Liver (tissue), 9 donors: Measurements from ENCODE around the gene GPR68. TPM values are rescaled to one million over a fixed set of nuclear protein-coding genes. Genes with fewer than 3 reads are reported as not detected.

ENCODE experiments used
- DNase-seq: peaks from one replicate; pipeline ENCODE4 v3.0.0-alpha.2; 2017; ENCODE audit warnings: low spot score
- H3K27ac ChIP-seq, 2 donors: one replicate each; pipeline ENCODE4 v1.7.0; 2013; ENCODE audit warnings: inconsistent platforms in 2 of 2, low read length in 2 of 2, control low read depth in 1 of 2, low read depth in 1 of 2, mild to moderate bottlenecking in 1 of 2
- H3K27me3 ChIP-seq, 4 donors: one replicate each; pipeline versions ENCODE4 v1.6.1 to v1.7.0; 2013; ENCODE audit warnings: low read length in 3 of 4, inconsistent platforms in 1 of 4, mild to moderate bottlenecking in 1 of 4, moderate library complexity in 1 of 4; ENCODE audit not compliant: control insufficient read depth in 4 of 4, insufficient read depth in 4 of 4
- H3K36me3 ChIP-seq, 4 donors: one replicate each; pipeline versions ENCODE4 v1.6.1 to v1.7.0; 2013; ENCODE audit warnings: low read length in 3 of 4, mild to moderate bottlenecking in 3 of 4, low read depth in 1 of 4, moderate library complexity in 1 of 4; ENCODE audit not compliant: control insufficient read depth in 4 of 4, insufficient read depth in 3 of 4
- H3K4me1 ChIP-seq, 4 donors: one replicate each; pipeline versions ENCODE4 v1.6.1 to v1.7.0; 2013; ENCODE audit warnings: low read length in 3 of 4, mild to moderate bottlenecking in 3 of 4, moderate library complexity in 1 of 4; ENCODE audit not compliant: control insufficient read depth in 4 of 4, insufficient read depth in 4 of 4
- H3K4me3 ChIP-seq, 3 donors: one replicate each; pipeline versions ENCODE4 v1.6.1 to v1.7.0; 2013; ENCODE audit warnings: low read length in 3 of 3, control low read depth in 1 of 3, low read depth in 1 of 3, mild to moderate bottlenecking in 1 of 3
- H3K9ac ChIP-seq, 2 donors: one replicate each; pipeline ENCODE4 v1.7.0; 2013; ENCODE audit warnings: low read length in 2 of 2, mild to moderate bottlenecking in 2 of 2, moderate library complexity in 2 of 2, control low read depth in 1 of 2, low read depth in 1 of 2
- H3K9me3 ChIP-seq, 4 donors: one replicate each; pipeline versions ENCODE4 v1.6.1 to v1.7.0; 2013; ENCODE audit warnings: low read length in 3 of 4; ENCODE audit not compliant: control insufficient read depth in 4 of 4
- CTCF ChIP-seq: fragments of 150-350 bp; IDR thresholded peaks from 2 replicates; pipeline ENCODE4 v1.5.1; 2017; ENCODE audit warnings: improper control_type of control experiment, low read depth, low read length; ENCODE audit not compliant: missing input control
- FOXA1 ChIP-seq: IDR thresholded peaks from 2 replicates; pipeline ENCODE4 v1.6.1; 2016; ENCODE audit warnings: antibody characterized with exemption
- FOXA2 ChIP-seq: IDR thresholded peaks from 2 replicates; pipeline ENCODE4 v1.6.1; 2016; ENCODE audit warnings: antibody characterized with exemption
- GABPA ChIP-seq, 2 donors: IDR thresholded peaks in 1 of 2; conservative IDR thresholded peaks in 1 of 2; 2 replicates each; pipeline ENCODE4 v1.6.1; 2016; ENCODE audit warnings: antibody characterized with exemption in 2 of 2, mild to moderate bottlenecking in 1 of 2, moderate library complexity in 1 of 2
- HNF4G ChIP-seq: IDR thresholded peaks from 2 replicates; pipeline ENCODE4 v1.6.1; 2016; ENCODE audit warnings: antibody characterized with exemption
- JUND ChIP-seq, 2 donors: IDR thresholded peaks; 2 replicates each; pipeline ENCODE4 v1.6.1; 2016; ENCODE audit warnings: antibody characterized with exemption in 2 of 2
- NR2F2 ChIP-seq: IDR thresholded peaks from 2 replicates; pipeline ENCODE4 v1.6.1; 2016; ENCODE audit warnings: antibody characterized with exemption
- RAD21 ChIP-seq, 2 donors: IDR thresholded peaks; 2 replicates each; pipeline ENCODE4 v1.6.1; 2016; ENCODE audit warnings: antibody characterized with exemption in 2 of 2, mild to moderate bottlenecking in 2 of 2
- RXRA ChIP-seq, 2 donors: IDR thresholded peaks; 2 replicates each; pipeline ENCODE4 v1.6.1; 2017 to 2018; ENCODE audit warnings: antibody characterized with exemption in 2 of 2, mild to moderate bottlenecking in 1 of 2
- TAF1 ChIP-seq: conservative IDR thresholded peaks from 2 replicates; pipeline ENCODE4 v1.6.1; 2016; ENCODE audit warnings: antibody characterized with exemption, mild to moderate bottlenecking
- YY1 ChIP-seq: IDR thresholded peaks from 2 replicates; pipeline ENCODE4 v1.6.1; 2016; ENCODE audit warnings: antibody characterized with exemption, mild to moderate bottlenecking
- WGBS: extraction: QIAGEN DNeasy Blood & Tissue Kit; methylation state at CpG from one replicate; pipeline ENCODE4 v1.1.7; 2013; 5-methylcytosine and 5-hydroxymethylcytosine counted together
- polyA plus RNA-seq, 2 donors: library from polyadenylated mRNA; stranded (reverse) in 1 of 2; unstranded in 1 of 2; fragments of 200-250 nt in 1 of 2; fragments of >200 nt in 1 of 2; fragmentation: Nextera tagmentation in 1 of 2; extraction: Ambion mirVana in 1 of 2; gene quantifications; one replicate each; pipeline versions ENCODE4 v1.2.1 to v1.2.3, GENCODE V29; 2013 to 2015
- total RNA-seq, 2 donors: library from RNA; depleted of rRNA; stranded (reverse); fragments of >200 nt; gene quantifications; one replicate each; pipeline ENCODE4 v1.2.3, GENCODE V29; 2014
- TF ChIP-seq, protein P1 (sequence below): IDR thresholded peaks from 2 replicates; pipeline ENCODE4 v1.6.1; 2016; ENCODE audit warnings: antibody characterized with exemption
- TF ChIP-seq, protein P2 (sequence below): IDR thresholded peaks from 2 replicates; pipeline ENCODE4 v1.6.1; 2016; ENCODE audit warnings: antibody characterized with exemption
- donor health status: healthy.
- donor health status: healthy.
- donor health status: healthy.
- donor health status: healthy.
- donor health status: healthy.

The GPR68 gene
- total and polyA plus RNA-seq, 4 donors: 0.17 to 0.37 (median 0.33) TPM; not detected in 1

DNA sequence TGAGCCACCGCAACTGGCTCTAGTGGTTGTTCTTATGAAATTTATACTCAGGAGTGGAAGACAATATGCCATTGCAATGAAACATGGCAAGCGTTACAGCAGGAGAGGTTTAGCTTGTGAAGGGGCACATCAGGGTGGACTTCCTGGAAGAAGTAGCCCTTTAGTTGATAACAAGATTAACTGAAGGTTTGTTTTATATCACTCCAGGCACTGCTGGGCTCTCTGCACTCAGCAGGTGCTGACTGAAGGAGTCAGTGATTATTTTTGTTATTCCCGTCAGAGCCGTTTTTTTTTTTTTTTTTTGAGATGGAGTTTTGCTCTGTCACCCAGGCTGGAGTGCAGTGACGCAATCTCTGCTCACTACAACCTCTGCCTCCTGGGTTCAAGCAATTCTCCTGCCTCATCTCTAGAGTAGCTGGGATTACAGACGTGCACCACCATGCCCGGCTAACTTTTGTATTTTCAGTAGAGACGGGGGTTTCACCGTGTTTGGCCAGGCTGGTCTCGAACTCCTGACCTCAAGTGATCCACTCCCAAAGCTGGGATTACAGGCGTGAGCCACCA, 17.6 kb upstream of the GPR68 start:
- no peak for DNase-seq
- H3K9ac ChIP-seq: no peak overlapping the region
- H3K27ac ChIP-seq: no peak overlapping the region

GRCh38 chr14:91261115-91261514, 16.6 kb upstream of the GPR68 start:
- Histone ChIP-seq H3K27ac (no peak overlapping the region), H3K4me3 (no peak overlapping the region), H3K4me1 (peaks cover 0 to 11% (median 3%) of the 10 kb centered on the region in 4 donors), H3K36me3 (no peaks in the 10 kb centered on the region), H3K9ac (no peak overlapping the region), H3K27me3 (no peaks in the 10 kb centered on the region), H3K9me3 (no peaks in the 10 kb centered on the region)
- no peak for TF ChIP-seq TAF1
- no peak for TF ChIP-seq CTCF
- no peak for TF ChIP-seq RXRA (IDR thresholded peaks at IDR 0.05)
- no peak for TF ChIP-seq GABPA (IDR thresholded peaks at IDR 0.05 in 1 of 2, conservative IDR thresholded peaks at IDR 0.05 in 1 of 2)
- TF ChIP-seq, protein P1, sequence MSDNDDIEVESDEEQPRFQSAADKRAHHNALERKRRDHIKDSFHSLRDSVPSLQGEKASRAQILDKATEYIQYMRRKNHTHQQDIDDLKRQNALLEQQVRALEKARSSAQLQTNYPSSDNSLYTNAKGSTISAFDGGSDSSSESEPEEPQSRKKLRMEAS: no peak
- TF ChIP-seq FOXA1: no peak
- no peak for TF ChIP-seq RAD21 (IDR thresholded peaks at IDR 0.05)
- TF ChIP-seq, protein P2, sequence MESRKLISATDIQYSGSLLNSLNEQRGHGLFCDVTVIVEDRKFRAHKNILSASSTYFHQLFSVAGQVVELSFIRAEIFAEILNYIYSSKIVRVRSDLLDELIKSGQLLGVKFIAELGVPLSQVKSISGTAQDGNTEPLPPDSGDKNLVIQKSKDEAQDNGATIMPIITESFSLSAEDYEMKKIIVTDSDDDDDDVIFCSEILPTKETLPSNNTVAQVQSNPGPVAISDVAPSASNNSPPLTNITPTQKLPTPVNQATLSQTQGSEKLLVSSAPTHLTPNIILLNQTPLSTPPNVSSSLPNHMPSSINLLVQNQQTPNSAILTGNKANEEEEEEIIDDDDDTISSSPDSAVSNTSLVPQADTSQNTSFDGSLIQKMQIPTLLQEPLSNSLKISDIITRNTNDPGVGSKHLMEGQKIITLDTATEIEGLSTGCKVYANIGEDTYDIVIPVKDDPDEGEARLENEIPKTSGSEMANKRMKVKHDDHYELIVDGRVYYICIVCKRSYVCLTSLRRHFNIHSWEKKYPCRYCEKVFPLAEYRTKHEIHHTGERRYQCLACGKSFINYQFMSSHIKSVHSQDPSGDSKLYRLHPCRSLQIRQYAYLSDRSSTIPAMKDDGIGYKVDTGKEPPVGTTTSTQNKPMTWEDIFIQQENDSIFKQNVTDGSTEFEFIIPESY: no peak
- no peak for TF ChIP-seq YY1
- TF ChIP-seq JUND (IDR thresholded peaks at IDR 0.05): no peak
- no peak for TF ChIP-seq FOXA2
- TF ChIP-seq HNF4G: no peak
- TF ChIP-seq NR2F2: no peak
- DNase-seq: no peak
- WGBS: 94% methylated on average over 5 of the region's 5 CpGs

More for the DNA sequence above, 17.6 kb upstream of the GPR68 start:
- H3K36me3 ChIP-seq: no peaks in the 10 kb centered on the region
- H3K27me3 ChIP-seq: no peaks in the 10 kb centered on the region
- TF ChIP-seq NR2F2: no peak
- no peak for TF ChIP-seq TAF1
- TF ChIP-seq CTCF: no peak
- no peak for TF ChIP-seq RXRA (IDR thresholded peaks at IDR 0.05)
- TF ChIP-seq JUND (IDR thresholded peaks at IDR 0.05): no peak
- TF ChIP-seq, protein P2: no peak
- TF ChIP-seq FOXA2: no peak
- TF ChIP-seq FOXA1: no peak
- no peak for TF ChIP-seq GABPA (IDR thresholded peaks at IDR 0.05 in 1 of 2, conservative IDR thresholded peaks at IDR 0.05 in 1 of 2)
- TF ChIP-seq, protein P1: no peak
- no peaks in the 10 kb centered on the region for H3K9me3 ChIP-seq
- no peak overlapping the region for H3K4me3 ChIP-seq
- WGBS: 88% methylated on average over 11 of the region's 11 CpGs
- peaks cover 0 to 11% (median 3%) of the 10 kb centered on the region in 4 donors for H3K4me1 ChIP-seq
